ENCODE data around the gene ZSCAN10.

- TF ChIP-seq CTCF (conservative IDR thresholded peaks at IDR 0.05 in 1 of 2, IDR thresholded peaks at IDR 0.05 in 1 of 2; ENCODE audit: low read depth in 1 of 2, low read length in 2 of 2) (no peak), EZH2 (IDR thresholded peaks at IDR 0.05; ENCODE audit: low read length, missing control alignments) (no peak)
Measured at GRCh38 chr16:3060339-3061127, 38.6 kb downstream of the ZSCAN10 start.
